ENCODE data around the gene SLC25A23.

SLC25A23 gene

GRCh38 chr19:6423499-6424194 lies 35.9 kb downstream of the SLC25A23 start (continued):
- TF ChIP-seq PATZ1 (tag by site-specific recombination; IDR thresholded peaks at IDR 0.05): peak; percentile 74
- TF ChIP-seq ZNF10 (tag by site-specific recombination; IDR thresholded peaks at IDR 0.05): no peak
- no peak for TF ChIP-seq ZNF561 (tag by site-specific recombination; IDR thresholded peaks at IDR 0.05; ENCODE audit: borderline replicate concordance)
- TF ChIP-seq ZNF133 (tag by site-specific recombination; IDR thresholded peaks at IDR 0.05): no peak
- no peak for TF ChIP-seq ZNF350 (tag by site-specific recombination; IDR thresholded peaks at IDR 0.05)
- TF ChIP-seq HOXD13 (CRISPR knock-in tag; IDR thresholded peaks at IDR 0.05; ENCODE audit: borderline replicate concordance): no peak
- TF ChIP-seq ZBTB26 (tag by site-specific recombination; optimal IDR thresholded peaks at IDR 0.05): peak; percentile 21
- no peak for TF ChIP-seq ZNF223 (tag by site-specific recombination; IDR thresholded peaks at IDR 0.05)
- TF ChIP-seq PRDM4 (tag by site-specific recombination; IDR thresholded peaks at IDR 0.05): no peak
- TF ChIP-seq ELK4 (IDR thresholded peaks at IDR 0.05; ENCODE audit: borderline replicate concordance, low read depth, low read length): no peak
- TF ChIP-seq ZNF629 (tag by site-specific recombination; IDR thresholded peaks at IDR 0.05): no peak
- TF ChIP-seq ZNF19 (tag by site-specific recombination; IDR thresholded peaks at IDR 0.05; ENCODE audit: low read depth): no peak
- TF ChIP-seq GFI1B (tag by site-specific recombination; IDR thresholded peaks at IDR 0.05): no peak
- no peak for TF ChIP-seq RBAK (tag by site-specific recombination; IDR thresholded peaks at IDR 0.05)
- TF ChIP-seq ZBTB17 (tag by site-specific recombination; IDR thresholded peaks at IDR 0.05): no peak
- no peak for TF ChIP-seq KLF7 (tag by site-specific recombination; IDR thresholded peaks at IDR 0.05; ENCODE audit: borderline replicate concordance)
- TF ChIP-seq ZBTB44 (tag by site-specific recombination; IDR thresholded peaks at IDR 0.05): no peak
- no peak for TF ChIP-seq ZNF501 (tag by site-specific recombination; IDR thresholded peaks at IDR 0.05)
- TF ChIP-seq ZNF670 (tag by site-specific recombination; IDR thresholded peaks at IDR 0.05; ENCODE audit: low read depth): no peak
- no peak for TF ChIP-seq ZNF610 (tag by site-specific recombination; IDR thresholded peaks at IDR 0.05; ENCODE audit: borderline replicate concordance)
- TF ChIP-seq MYNN (tag by site-specific recombination; IDR thresholded peaks at IDR 0.05; ENCODE audit: borderline replicate concordance): no peak
- TF ChIP-seq ZNF362 (tag by site-specific recombination; IDR thresholded peaks at IDR 0.05): no peak
- no peak for TF ChIP-seq SALL2 (tag by site-specific recombination; IDR thresholded peaks at IDR 0.05; ENCODE audit: borderline replicate concordance)
- TF ChIP-seq ZBTB48 (tag by site-specific recombination; IDR thresholded peaks at IDR 0.05): peak; percentile 10; the same call in 1 of the 2 replicates
- no peak for TF ChIP-seq ZNF623 (tag by site-specific recombination; IDR thresholded peaks at IDR 0.05)
- TF ChIP-seq ZNF202 (tag by site-specific recombination; IDR thresholded peaks at IDR 0.05; ENCODE audit: borderline replicate concordance): no peak

Data from HEK293 (cell line).